ENCODE data around the gene PRKN.
A peak's percentile ranks its signal among the peaks of the same experiment; 100 is the strongest.

- TF ChIP-seq CTCF (IDR thresholded peaks at IDR 0.05; ENCODE audit: poor library complexity, severe bottlenecking) (no peak), EP300 (conservative IDR thresholded peaks at IDR 0.05; ENCODE audit: poor library complexity, severe bottlenecking) (no peak), RAD21 (conservative IDR thresholded peaks at IDR 0.05) (no peak), EZH2 (IDR thresholded peaks at IDR 0.05; ENCODE audit: borderline replicate concordance, insufficient read depth, low read length, poor library complexity, severe bottlenecking) (no peak), MXI1 (conservative IDR thresholded peaks at IDR 0.05; ENCODE audit: poor library complexity, severe bottlenecking) (no peak), REST (IDR thresholded peaks at IDR 0.05; ENCODE audit: borderline replicate concordance) (peak; percentile 59), TAF1 (IDR thresholded peaks at IDR 0.05; ENCODE audit: low read depth) (no peak), SMC3 (conservative IDR thresholded peaks at IDR 0.05; ENCODE audit: poor library complexity) (no peak), POLR2AphosphoS5 (IDR thresholded peaks at IDR 0.05) (no peak)
Observed at GRCh38 chr6:161830866-161831616, 896.5 kb downstream of the PRKN start.

All from neural cell (in vitro differentiated cells).